HCT116 (cell line): ENCODE results near the gene LDHA. TPM values are rescaled to one million over a fixed set of nuclear protein-coding genes. Genes with fewer than 3 reads are reported as not detected.

ENCODE experiments used
- ATAC-seq: fragments of 200-7000 bp; cut with Tn5 transposase; 2 replicates; pipeline ENCODE4 v1.9.1; 2020; ENCODE audit warnings: mild to moderate bottlenecking, moderate library complexity
- BruUV-seq: library from RNA; stranded (reverse); fragments of 400-500 nt; replicated peaks from 2 replicates; lab custom pipeline; 2021; lab: Mats Ljungman, UMichigan
- CTCF ChIA-PET: fragments of 300-600 bp; sonication (Branson Sonifier 250); formaldehyde crosslinking; loops from one replicate; lab custom pipeline; 2021; ENCODE audit warnings: antibody characterized with exemption; lab: Charles Lee
- POLR2A ChIA-PET: fragments of 300-600, 350-600 bp; sonication (Branson Sonifier 250); formaldehyde crosslinking; loops from one replicate; lab custom pipeline; 2021; ENCODE audit warnings: antibody characterized with exemption; lab: Charles Lee
- RAD21 ChIA-PET, 2 experiments: fragments of 300-600 bp; sonication (Branson Sonifier 250); formaldehyde crosslinking; loops; one replicate each; lab custom pipeline; 2023; ENCODE audit warnings: low total read pairs in 2 of 2; ENCODE audit not compliant: uncharacterized antibody in 2 of 2, unreplicated experiment in 2 of 2, low non-redundant PET in 1 of 2; lab: Charles Lee
- DNase-seq: peaks from one replicate; pipeline ENCODE4 v3.0.0-alpha.2; 2010; ENCODE audit warnings: low read depth, low spot score
- H2AFZ ChIP-seq: fragments of 200-600 bp; shearing (Covaris generic), sonication (generic); 2 replicates; pipeline ENCODE4 v1.6.1; 2017; ENCODE audit warnings: low read depth, mixed run types, mixed read lengths, antibody characterized with exemption, low read length; ENCODE audit not compliant: poor library complexity, severe bottlenecking
- H3K27ac ChIP-seq: 2 replicates; pipeline ENCODE4 v1.5.1; 2012; ENCODE audit warnings: low read depth, low read length
- H3K27me3 ChIP-seq: fragments of 200-600 bp; sonication (generic); 2 replicates; pipeline ENCODE4 v1.6.1; 2016; ENCODE audit warnings: mixed run types, low read length, mixed read lengths; ENCODE audit not compliant: insufficient read depth
- H3K36me3 ChIP-seq, 2 experiments: fragments of 200-500 bp in 1 of 2; fragments of 200-600 bp in 1 of 2; sonication (Bioruptor generic) in 1 of 2; sonication (generic) in 1 of 2; 2 replicates each; pipeline versions ENCODE4 v1.5.1 to v1.6.1; 2014 to 2016; ENCODE audit warnings: low read length in 2 of 2, inconsistent platforms in 1 of 2, mixed read lengths in 1 of 2, mixed run types in 1 of 2; ENCODE audit not compliant: insufficient read depth in 2 of 2, control insufficient read depth in 1 of 2
- H3K4me1 ChIP-seq, 2 experiments: fragments of 200-600 bp in 1 of 2; sonication (generic) in 1 of 2; 2 replicates each; pipeline versions ENCODE4 v1.5.1 to v1.6.1; 2012 to 2017; ENCODE audit warnings: low read length in 2 of 2, inconsistent platforms in 1 of 2, mild to moderate bottlenecking in 1 of 2, mixed read lengths in 1 of 2, mixed run types in 1 of 2, moderate library complexity in 1 of 2; ENCODE audit not compliant: insufficient read depth in 2 of 2, control insufficient read depth in 1 of 2
- H3K4me2 ChIP-seq: fragments of 200-600 bp; sonication (generic); 2 replicates; pipeline ENCODE4 v1.6.1; 2017; ENCODE audit warnings: mixed run types, low read length, mixed read lengths
- H3K4me3 ChIP-seq, 2 experiments: fragments of 200-600 bp in 1 of 2; sonication (generic) in 1 of 2; replicated peaks in 1 of 2; 2 replicates each; pipeline ENCODE4 v1.5.1; 2011 to 2016; ENCODE audit warnings: low read length in 2 of 2, control low read depth in 1 of 2, low read depth in 1 of 2, mild to moderate bottlenecking in 1 of 2, mixed read lengths in 1 of 2, mixed run types in 1 of 2
- H3K79me2 ChIP-seq: fragments of 200-600 bp; sonication (generic); 2 replicates; pipeline ENCODE4 v1.6.1; 2017; ENCODE audit warnings: mild to moderate bottlenecking, mixed run types, low read length, moderate library complexity, mixed read lengths; ENCODE audit not compliant: insufficient read depth
- H3K9ac ChIP-seq: fragments of 200-600 bp; sonication (generic); 2 replicates; pipeline ENCODE4 v1.6.1; 2016; ENCODE audit warnings: low read length, mixed read lengths
- H3K9me2 ChIP-seq: fragments of 200-600 bp; sonication (generic), shearing (Covaris generic); 2 replicates; pipeline ENCODE4 v1.6.1; 2017; ENCODE audit warnings: mixed run types, mild to moderate bottlenecking, moderate library complexity; ENCODE audit not compliant: insufficient read depth
- H3K9me3 ChIP-seq, 2 experiments: fragments of 200-500 bp in 1 of 2; fragments of 200-600 bp in 1 of 2; sonication (Bioruptor generic) in 1 of 2; sonication (generic) in 1 of 2; 2 replicates each; pipeline ENCODE4 v1.6.1; 2014 to 2017; ENCODE audit warnings: low read length in 2 of 2, mixed read lengths in 2 of 2, inconsistent platforms in 1 of 2, low read depth in 1 of 2, mild to moderate bottlenecking in 1 of 2, mixed run types in 1 of 2, moderate library complexity in 1 of 2; ENCODE audit not compliant: control insufficient read depth in 1 of 2, insufficient read depth in 1 of 2
- H4K20me1 ChIP-seq: fragments of 200-600 bp; sonication (generic), shearing (Covaris generic); 2 replicates; pipeline ENCODE4 v1.6.1; 2017; ENCODE audit warnings: mixed run types, mild to moderate bottlenecking, moderate library complexity; ENCODE audit not compliant: insufficient read depth
- ATF3 ChIP-seq: IDR thresholded peaks from 2 replicates; pipeline ENCODE4 v1.6.1; 2012
- CEBPB ChIP-seq: IDR thresholded peaks from 2 replicates; pipeline ENCODE4 v1.6.1; 2012; ENCODE audit warnings: low read depth
- CTCF ChIP-seq, 3 experiments: fragments of 200-600 bp in 1 of 3; sonication (generic) in 1 of 3; IDR thresholded peaks in 2 of 3; conservative IDR thresholded peaks in 1 of 3; 2 replicates each; pipeline ENCODE4 v1.5.1; 2012 to 2017; ENCODE audit warnings: low read depth in 2 of 3, low read length in 2 of 3, antibody characterized with exemption in 1 of 3, borderline replicate concordance in 1 of 3, control low read depth in 1 of 3, mild to moderate bottlenecking in 1 of 3, mixed read lengths in 1 of 3, mixed run types in 1 of 3, moderate library complexity in 1 of 3; ENCODE audit not compliant: insufficient read depth in 1 of 3
- EGR1 ChIP-seq: IDR thresholded peaks from 2 replicates; pipeline ENCODE4 v1.6.1; 2012; ENCODE audit warnings: low read depth
- ELF1 ChIP-seq: IDR thresholded peaks from 2 replicates; pipeline ENCODE4 v1.6.1; 2012; ENCODE audit warnings: low read depth, borderline replicate concordance
- EZH2 ChIP-seq: fragments of 200-600 bp; sonication (generic); IDR thresholded peaks from 2 replicates; pipeline ENCODE4 v1.6.1; 2017; ENCODE audit warnings: antibody characterized with exemption, mixed run types
- EZH2phosphoT487 ChIP-seq: fragments of 200-600 bp; IDR thresholded peaks from 2 replicates; pipeline ENCODE4 v1.6.1; 2018; ENCODE audit warnings: antibody characterized with exemption, borderline replicate concordance
- JUND ChIP-seq: IDR thresholded peaks from 2 replicates; pipeline ENCODE4 v1.6.1; 2012
- MAX ChIP-seq: IDR thresholded peaks from 2 replicates; pipeline ENCODE4 v1.6.1; 2012
- POLR2A ChIP-seq: IDR thresholded peaks from 2 replicates; pipeline ENCODE4 v1.7.0; 2011; ENCODE audit warnings: borderline replicate concordance; ENCODE audit not compliant: insufficient read depth, insufficient read length; ENCODE audit errors: extremely low read depth
- POLR2AphosphoS5 ChIP-seq: IDR thresholded peaks from 2 replicates; pipeline ENCODE4 v1.6.1; 2011; ENCODE audit warnings: mild to moderate bottlenecking, low read depth, low read length, moderate library complexity
- RAD21 ChIP-seq: IDR thresholded peaks from 2 replicates; pipeline ENCODE4 v1.6.1; 2012; ENCODE audit warnings: low read depth, mild to moderate bottlenecking
- REST ChIP-seq: IDR thresholded peaks from 2 replicates; pipeline ENCODE4 v1.6.1; 2012; ENCODE audit warnings: low read depth
- SP1 ChIP-seq: IDR thresholded peaks from 2 replicates; pipeline ENCODE4 v1.6.1; 2012; ENCODE audit warnings: low read depth
- SRF ChIP-seq: IDR thresholded peaks from 2 replicates; pipeline ENCODE4 v1.6.1; 2012; ENCODE audit warnings: low read depth
- TCF7L2 ChIP-seq: IDR thresholded peaks from 2 replicates; pipeline ENCODE4 v1.7.0; 2011; ENCODE audit warnings: borderline replicate concordance, inconsistent platforms; ENCODE audit not compliant: insufficient read depth, insufficient read length; ENCODE audit errors: extremely low read depth
- YY1 ChIP-seq: IDR thresholded peaks from 2 replicates; pipeline ENCODE4 v1.6.1; 2011; ENCODE audit warnings: low read length, low read depth, moderate library complexity, mild to moderate bottlenecking; ENCODE audit not compliant: insufficient replicate concordance; ENCODE audit errors: extremely low read depth
- ZBTB33 ChIP-seq: IDR thresholded peaks from 2 replicates; pipeline ENCODE4 v1.6.1; 2011; ENCODE audit warnings: mild to moderate bottlenecking, low read length, moderate library complexity; ENCODE audit not compliant: insufficient replicate concordance; ENCODE audit errors: extremely low read depth
- ZFX ChIP-seq: fragments of 450-650 bp; IDR thresholded peaks from 2 replicates; pipeline ENCODE4 v1.6.1; 2017
- ZNF274 ChIP-seq: fragments of 200-500 bp; sonication (Bioruptor generic); IDR thresholded peaks from 2 replicates; pipeline ENCODE4 v1.6.1; 2014; ENCODE audit warnings: mild to moderate bottlenecking, low read depth, low read length, inconsistent platforms
- intact Hi-C: fragments of 100-400 bp; cut with micrococcal nuclease; formaldehyde crosslinking; loops from 2 replicates; pipeline ENCODE4 v1.10.0; 2022
- total RNA-seq: library from RNA; stranded (reverse); gene quantifications from one replicate; pipeline ENCODE4 v1.2.1, GENCODE V29; 2021; ENCODE audit not compliant: unreplicated experiment

LDHA gene
- total RNA-seq, 1 experiment from 2014 or later: 974 TPM

GRCh38 chr11:18369398-18369797 lies 25.0 kb upstream of the LDHA start:
- RAD21 ChIA-PET: no interaction called here
- DNase-seq (no peak), ATAC-seq (no peak)
- CTCF ChIA-PET: no interaction called here
- H3K79me2 ChIP-seq: no peaks in the 10 kb centered on the region
- no peaks in the 10 kb centered on the region for H3K4me1 ChIP-seq
- no peak overlapping the region for H3K4me3 ChIP-seq
- TF ChIP-seq ELF1 (no peak), EZH2 (no peak), SRF (no peak), EZH2phosphoT487 (no peak), ZNF274 (no peak), CEBPB (no peak), MAX (no peak), JUND (no peak), POLR2AphosphoS5 (no peak), RAD21 (no peak), EGR1 (no peak), ZFX (no peak), POLR2A (no peak), CTCF (IDR thresholded peaks at IDR 0.05 in 2 of 3, conservative IDR thresholded peaks at IDR 0.05 in 1 of 3; ENCODE audit: borderline replicate concordance in 1 of 3, insufficient read depth in 1 of 3, low read depth in 2 of 3, low read length in 2 of 3) (no peak), ATF3 (no peak), ZBTB33 (no peak), TCF7L2 (no peak), REST (no peak), SP1 (no peak), YY1 (no peak)
- no peaks in the 10 kb centered on the region for H3K9me3 ChIP-seq
- H4K20me1 ChIP-seq: no peaks in the 10 kb centered on the region
- no peak overlapping the region for H3K27ac ChIP-seq
- H2AFZ ChIP-seq: no peak overlapping the region
- intact Hi-C loops: no loop called here
- H3K9ac ChIP-seq: no peak overlapping the region
- peaks cover 10 to 15% of the 10 kb centered on the region in 2 experiments; a peak in 3 of 4 replicates for H3K36me3 ChIP-seq
- H3K27me3 ChIP-seq: no peaks in the 10 kb centered on the region
- BruUV-seq: no TSS peak
- no peaks in the 10 kb centered on the region for H3K9me2 ChIP-seq
- POLR2A ChIA-PET: no interaction called here
- no peak overlapping the region for H3K4me2 ChIP-seq
